Thyroid gland (tissue), 4 donors: ENCODE results near the gene SNRK. TPM values are rescaled to one million over a fixed set of nuclear protein-coding genes. Genes with fewer than 3 reads are reported as not detected.

Experiments
- DNase-seq, 2 donors: peaks; one replicate each; pipeline ENCODE4 v3.0.0-alpha.2; 2019
- H3K27ac ChIP-seq, 3 donors: fragments of 200-600 bp; sonication (generic); 1 replicate in 2 of 3; 2 replicates in 1 of 3; pipeline ENCODE4 v1.5.1; 2016 to 2019; ENCODE audit warnings: mild to moderate bottlenecking in 1 of 3, moderate library complexity in 1 of 3
- H3K27me3 ChIP-seq: fragments of 200-600 bp; sonication (generic); one replicate; pipeline ENCODE4 v1.5.1; 2019
- H3K36me3 ChIP-seq, 2 donors: fragments of 200-600 bp; sonication (generic); one replicate each; pipeline ENCODE4 v1.5.1; 2016 to 2019
- H3K4me1 ChIP-seq, 2 donors: fragments of 200-600 bp; sonication (generic); one replicate each; pipeline ENCODE4 v1.5.1; 2017 to 2019
- H3K4me3 ChIP-seq, 3 donors: fragments of 200-600 bp; sonication (generic); replicated peaks in 1 of 3; 1 replicate in 2 of 3; 2 replicates in 1 of 3; pipeline ENCODE4 v1.5.1; 2016; ENCODE audit warnings: mild to moderate bottlenecking in 1 of 3
- H3K9me3 ChIP-seq: fragments of 200-600 bp; sonication (generic); one replicate; pipeline ENCODE4 v1.5.1; 2017
- POLR2A ChIP-seq, 2 donors: fragments of 450-650 bp; IDR thresholded peaks; one replicate each; pipeline ENCODE4 v1.6.1; 2017; ENCODE audit warnings: antibody characterized with exemption in 2 of 2, mild to moderate bottlenecking in 2 of 2, moderate library complexity in 1 of 2
- WGBS, 2 donors: methylation state at CpG; one replicate each; pipeline ENCODE4 v1.1.5; 2017; 5-methylcytosine and 5-hydroxymethylcytosine counted together
- intact Hi-C: fragments of 100-400 bp; cut with DNase I; formaldehyde crosslinking; loops from one replicate; pipeline ENCODE4 v1.15.1; 2023
- total RNA-seq, 4 donors: library from RNA; depleted of rRNA; stranded (reverse); fragments of >200 nt; gene quantifications; one replicate each; pipeline ENCODE4 v1.2.3, GENCODE V29; 2016
- TF ChIP-seq, protein P1 (sequence below), 6 experiments: fragments of 200-600 bp in 3 of 6; fragments of 450-650 bp in 3 of 6; sonication (generic) in 3 of 6; IDR thresholded peaks; one replicate each; pipeline ENCODE4 v1.5.1; 2016 to 2019; ENCODE audit warnings: antibody characterized with exemption in 6 of 6, mild to moderate bottlenecking in 2 of 6, inconsistent platforms in 1 of 6, moderate library complexity in 1 of 6

Gene SNRK
- total RNA-seq, 4 donors from 2014 or later = 44.2 to 90.5 (median 65.0) TPM

DNA sequence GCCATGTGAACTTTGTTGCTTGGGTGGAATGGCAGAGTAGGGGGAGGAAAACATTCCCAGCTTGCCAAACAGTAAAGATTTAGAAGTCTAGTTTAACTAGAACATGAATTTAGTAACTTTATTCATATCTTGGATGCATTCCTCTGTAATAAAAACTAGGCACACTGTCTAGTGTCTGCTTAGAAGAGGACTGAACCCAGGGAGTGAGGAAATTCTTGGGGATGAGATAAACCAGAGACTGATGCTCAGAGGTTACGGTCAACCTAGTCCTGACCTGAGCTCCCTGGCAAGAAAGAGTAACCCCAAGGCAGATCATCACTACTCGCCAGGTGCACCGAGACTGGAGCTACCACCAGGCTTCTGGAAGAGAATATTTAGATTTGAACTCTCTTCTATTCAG, 58.2 kb downstream of the SNRK start:
- H3K9me3 ChIP-seq = no peaks in the 10 kb centered on the region
- no peak for TF ChIP-seq POLR2A (IDR thresholded peaks at IDR 0.05)
- TF ChIP-seq, protein P1, sequence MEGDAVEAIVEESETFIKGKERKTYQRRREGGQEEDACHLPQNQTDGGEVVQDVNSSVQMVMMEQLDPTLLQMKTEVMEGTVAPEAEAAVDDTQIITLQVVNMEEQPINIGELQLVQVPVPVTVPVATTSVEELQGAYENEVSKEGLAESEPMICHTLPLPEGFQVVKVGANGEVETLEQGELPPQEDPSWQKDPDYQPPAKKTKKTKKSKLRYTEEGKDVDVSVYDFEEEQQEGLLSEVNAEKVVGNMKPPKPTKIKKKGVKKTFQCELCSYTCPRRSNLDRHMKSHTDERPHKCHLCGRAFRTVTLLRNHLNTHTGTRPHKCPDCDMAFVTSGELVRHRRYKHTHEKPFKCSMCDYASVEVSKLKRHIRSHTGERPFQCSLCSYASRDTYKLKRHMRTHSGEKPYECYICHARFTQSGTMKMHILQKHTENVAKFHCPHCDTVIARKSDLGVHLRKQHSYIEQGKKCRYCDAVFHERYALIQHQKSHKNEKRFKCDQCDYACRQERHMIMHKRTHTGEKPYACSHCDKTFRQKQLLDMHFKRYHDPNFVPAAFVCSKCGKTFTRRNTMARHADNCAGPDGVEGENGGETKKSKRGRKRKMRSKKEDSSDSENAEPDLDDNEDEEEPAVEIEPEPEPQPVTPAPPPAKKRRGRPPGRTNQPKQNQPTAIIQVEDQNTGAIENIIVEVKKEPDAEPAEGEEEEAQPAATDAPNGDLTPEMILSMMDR (IDR thresholded peaks at IDR 0.05) = no peak
- H3K27ac ChIP-seq = peak overlapping the region in 1 of 3 donors; percentile 2
- H3K27me3 ChIP-seq = no peaks in the 10 kb centered on the region
- H3K4me1 ChIP-seq = peaks cover 5 to 12% of the 10 kb centered on the region in 2 donors
- 96 to 100% methylated on average over 3 of the region's 3 CpGs for WGBS, 2 donors
- H3K36me3 ChIP-seq = peaks cover 44 to 50% of the 10 kb centered on the region in 2 donors
- intact Hi-C loops = no loop called here
- H3K4me3 ChIP-seq = no peak overlapping the region
- no peak for DNase-seq

DNA sequence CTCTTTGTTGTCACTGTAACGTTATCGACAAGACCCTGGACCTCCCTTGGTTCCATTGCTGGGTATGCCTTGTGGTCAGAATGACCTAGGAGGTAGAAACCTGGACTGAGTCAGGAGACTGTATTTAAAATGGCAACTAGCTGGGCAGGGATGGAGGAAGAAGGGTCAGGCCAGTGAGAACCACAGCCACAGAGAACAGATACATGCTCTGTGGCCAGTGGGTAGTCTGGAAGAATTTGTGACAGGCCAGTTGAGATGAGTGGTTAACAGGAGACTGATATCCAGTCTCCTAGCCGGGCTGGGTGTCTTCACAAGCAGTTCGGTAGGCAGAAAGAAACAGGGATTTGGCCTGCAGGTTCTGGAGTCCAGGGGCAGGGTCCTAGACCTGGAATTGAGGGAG, 58.9 kb downstream of the SNRK start:
- Histone ChIP-seq H3K27ac (peak overlapping the region in 1 of 3 donors; percentile 2), H3K4me1 (peaks cover 5 to 12% of the 10 kb centered on the region in 2 donors), H3K36me3 (peaks cover 45 to 47% of the 10 kb centered on the region in 2 donors), H3K27me3 (no peaks in the 10 kb centered on the region), H3K9me3 (no peaks in the 10 kb centered on the region), H3K4me3 (no peak overlapping the region)
- 77 to 87% methylated on average over 4 of the region's 4 CpGs for WGBS, 2 donors
- no peak for TF ChIP-seq POLR2A (IDR thresholded peaks at IDR 0.05)
- TF ChIP-seq, protein P1 (IDR thresholded peaks at IDR 0.05) = no peak
- no peak for DNase-seq
- intact Hi-C loops = no loop called here

DNA sequence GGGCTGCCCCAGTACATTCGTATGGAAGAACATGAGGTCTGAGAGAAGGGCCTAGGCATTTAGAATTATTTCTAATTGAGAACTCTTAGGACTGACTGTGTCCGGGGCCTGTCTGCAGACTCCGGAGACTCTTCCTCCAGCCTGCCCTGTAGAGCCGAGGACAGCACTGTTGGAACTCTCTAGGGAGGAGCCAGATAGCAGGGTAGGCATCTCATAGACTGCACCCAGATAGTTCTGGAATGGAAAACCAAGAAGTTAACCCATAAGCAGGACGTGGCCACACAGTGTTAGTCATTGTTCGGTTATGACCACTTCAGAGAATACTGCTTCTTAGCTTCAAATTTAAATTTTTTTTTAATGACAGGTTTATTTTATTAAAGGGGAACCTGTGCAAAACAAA, 59.5 kb downstream of the SNRK start:
- WGBS, 2 donors = 85% methylated on average over 6 of the region's 6 CpGs
- DNase-seq = no peak
- intact Hi-C loops = no loop called here
- Histone ChIP-seq H3K36me3 (peaks cover 40 to 41% of the 10 kb centered on the region in 2 donors), H3K27ac (no peak overlapping the region), H3K4me1 (peaks cover 5 to 12% of the 10 kb centered on the region in 2 donors), H3K9me3 (no peaks in the 10 kb centered on the region), H3K27me3 (no peaks in the 10 kb centered on the region), H3K4me3 (no peak overlapping the region)
- no peak for TF ChIP-seq POLR2A (IDR thresholded peaks at IDR 0.05)
- TF ChIP-seq, protein P1 (IDR thresholded peaks at IDR 0.05) = no peak

GRCh38 chr3:43346978-43347749, 60.8 kb downstream of the SNRK start:
- H3K4me1 ChIP-seq = peaks cover 5 to 12% of the 10 kb centered on the region in 2 donors
- no peak for DNase-seq
- H3K36me3 ChIP-seq = peaks cover 36 to 38% of the 10 kb centered on the region in 2 donors
- TF ChIP-seq POLR2A (IDR thresholded peaks at IDR 0.05) = no peak
- TF ChIP-seq, protein P1 (IDR thresholded peaks at IDR 0.05) = no peak
- H3K27me3 ChIP-seq = no peaks in the 10 kb centered on the region
- 95 to 96% methylated on average over 14 of the region's 14 CpGs for WGBS, 2 donors
- intact Hi-C loops = no loop called here
- H3K27ac ChIP-seq = no peak overlapping the region
- H3K4me3 ChIP-seq = no peak overlapping the region
- no peaks in the 10 kb centered on the region for H3K9me3 ChIP-seq

DNA sequence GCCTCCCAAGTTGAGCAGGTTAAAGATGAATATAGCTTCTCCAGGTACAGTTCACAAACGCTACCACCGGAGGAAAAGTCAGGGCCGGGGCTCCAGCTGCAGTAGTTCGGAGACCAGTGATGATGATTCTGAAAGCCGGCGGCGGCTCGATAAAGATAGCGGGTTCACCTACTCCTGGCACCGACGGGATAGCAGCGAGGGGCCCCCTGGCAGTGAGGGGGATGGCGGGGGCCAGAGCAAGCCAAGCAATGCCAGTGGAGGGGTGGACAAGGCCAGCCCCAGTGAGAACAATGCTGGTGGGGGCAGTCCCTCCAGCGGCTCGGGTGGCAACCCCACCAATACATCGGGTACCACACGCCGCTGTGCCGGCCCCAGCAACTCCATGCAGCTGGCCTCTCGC, 61.4 kb downstream of the SNRK start:
- H3K9me3 ChIP-seq = no peaks in the 10 kb centered on the region
- no peak overlapping the region for H3K27ac ChIP-seq
- H3K4me1 ChIP-seq = peaks cover 5 to 12% of the 10 kb centered on the region in 2 donors
- TF ChIP-seq, protein P1 (IDR thresholded peaks at IDR 0.05) = no peak
- no peak for TF ChIP-seq POLR2A (IDR thresholded peaks at IDR 0.05)
- peaks cover 36% of the 10 kb centered on the region in 2 donors for H3K36me3 ChIP-seq
- no peak for DNase-seq
- H3K27me3 ChIP-seq = no peaks in the 10 kb centered on the region
- 96 to 99% methylated on average over 20 of the region's 20 CpGs for WGBS, 2 donors
- intact Hi-C loops = no loop called here
- no peak overlapping the region for H3K4me3 ChIP-seq
